HG02763 (cell line): ENCODE measurements around the gene C4A.
"Not testable (repeated sequence)": the region's sequence is repeated elsewhere in the genome, so short reads cannot be mapped to it uniquely, and the experiment has no call there.

Source experiments
- ATAC-seq: cut with Tn5 transposase; IDR thresholded peaks from one replicate; pipeline ENCODE4 v1.9.1; 2021; ENCODE audit warnings: mild to moderate bottlenecking, moderate library complexity; ENCODE audit not compliant: unreplicated experiment

C4A gene

DNA sequence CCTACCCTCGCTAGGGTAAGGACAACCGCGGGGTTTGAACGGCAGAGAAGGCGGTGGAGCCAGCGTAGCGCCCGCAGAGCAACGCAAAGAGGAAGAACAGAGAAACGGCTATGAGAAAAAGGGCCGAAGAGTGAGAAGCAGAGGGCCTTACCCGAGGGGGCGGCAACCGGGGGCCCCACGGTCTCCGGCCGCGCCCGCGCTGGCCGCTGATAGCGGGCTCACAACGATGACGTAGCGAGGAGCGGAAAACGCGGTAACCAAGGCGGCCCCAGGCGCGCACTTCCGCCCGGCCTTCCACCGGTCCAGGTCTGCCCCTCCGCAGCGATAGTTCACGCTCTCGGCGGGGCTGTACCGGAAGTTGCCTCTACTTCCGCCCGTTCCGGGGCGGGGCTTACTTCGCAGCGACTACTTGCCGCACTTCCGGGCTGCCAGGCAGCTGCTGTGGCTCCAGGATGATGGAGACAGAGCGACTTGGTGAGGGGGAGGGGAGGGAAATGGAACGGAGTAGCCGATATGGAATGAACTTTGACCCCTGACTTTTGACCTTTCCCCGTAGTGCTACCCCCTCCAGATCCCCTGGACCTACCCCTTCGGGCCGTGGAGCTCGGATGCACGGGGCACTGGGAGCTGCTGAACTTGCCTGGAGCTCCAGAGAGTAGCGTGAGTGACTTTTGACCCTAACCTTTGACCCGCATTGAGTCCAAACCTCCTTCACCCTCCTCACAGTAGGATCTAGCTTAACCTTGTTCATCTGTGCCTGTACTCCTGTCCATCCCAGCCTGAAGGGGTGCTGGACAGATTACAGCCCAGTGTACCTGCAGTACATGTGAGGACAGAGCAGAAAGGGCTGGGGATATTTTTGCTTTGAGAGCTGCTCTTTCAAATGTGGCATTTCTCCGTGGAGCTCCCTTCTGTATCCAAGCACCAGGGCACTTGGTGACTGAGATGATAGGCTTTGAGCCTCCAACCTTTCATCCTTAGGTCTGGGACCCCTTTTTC, 22.8 kb upstream of the C4A start, which contains the start of the genes NELFE and SKIC2:
Gene NELFE (minus strand): TSS at position 231 of the 999 bp plus-strand sequence. CDS start 525 bp downstream, outside the sequence.
Gene SKIC2 (plus strand): TSS at position 435 of the 999 bp plus-strand sequence. CDS start 18 bp downstream, at position 453.
- ATAC-seq: peak; percentile 98

DNA sequence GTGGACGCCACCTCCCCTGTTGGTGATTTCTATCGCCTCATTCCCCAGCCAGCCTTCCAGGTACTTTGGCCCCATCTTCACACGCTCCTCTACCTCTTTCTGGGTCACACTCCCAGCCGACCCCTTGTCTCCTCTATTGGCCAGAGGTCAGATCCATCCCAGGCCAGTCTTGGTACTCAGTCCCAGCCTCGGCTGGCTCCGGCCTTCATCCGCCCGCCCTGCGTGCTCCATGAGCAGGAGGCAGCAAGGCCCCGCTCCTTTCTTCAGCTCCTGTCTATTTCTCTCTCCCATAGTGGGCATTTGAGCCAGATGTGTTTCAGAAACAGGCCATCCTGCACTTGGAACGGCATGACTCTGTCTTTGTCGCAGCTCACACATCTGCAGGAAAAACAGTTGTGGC, 20.2 kb upstream of the C4A start:
- ATAC-seq: no peak

DNA sequence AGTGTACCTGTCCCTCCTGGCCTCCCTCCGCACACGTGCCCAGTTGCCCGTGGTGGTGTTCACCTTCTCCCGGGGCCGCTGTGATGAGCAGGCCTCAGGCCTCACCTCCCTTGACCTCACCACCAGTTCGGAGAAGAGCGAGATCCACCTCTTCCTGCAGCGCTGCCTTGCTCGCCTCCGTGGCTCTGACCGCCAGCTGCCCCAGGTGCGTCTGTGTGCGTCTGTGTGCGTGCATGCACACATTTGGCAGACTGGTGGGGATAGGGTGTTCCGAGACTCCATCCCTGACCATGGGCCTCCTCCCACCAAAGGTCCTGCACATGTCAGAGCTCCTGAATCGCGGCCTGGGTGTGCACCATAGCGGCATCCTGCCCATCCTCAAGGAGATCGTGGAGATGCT, 17.9 kb upstream of the C4A start:
- no peak for ATAC-seq

DNA sequence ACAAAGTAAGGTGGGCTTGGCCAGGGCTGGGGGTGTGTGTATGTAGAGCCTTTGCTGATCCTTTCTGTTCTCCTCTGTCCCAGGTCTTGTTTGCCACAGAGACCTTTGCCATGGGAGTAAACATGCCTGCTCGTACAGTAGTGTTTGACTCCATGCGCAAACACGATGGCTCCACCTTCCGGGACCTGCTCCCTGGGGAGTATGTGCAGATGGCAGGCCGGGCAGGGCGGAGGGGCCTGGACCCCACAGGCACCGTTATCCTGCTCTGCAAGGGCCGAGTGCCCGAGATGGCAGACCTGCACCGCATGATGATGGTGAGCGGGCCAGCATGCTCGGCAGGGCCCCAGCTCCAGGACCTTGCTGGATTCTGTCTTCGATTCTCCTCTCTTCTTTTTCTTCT, 16.2 kb upstream of the C4A start:
- no peak for ATAC-seq

DNA sequence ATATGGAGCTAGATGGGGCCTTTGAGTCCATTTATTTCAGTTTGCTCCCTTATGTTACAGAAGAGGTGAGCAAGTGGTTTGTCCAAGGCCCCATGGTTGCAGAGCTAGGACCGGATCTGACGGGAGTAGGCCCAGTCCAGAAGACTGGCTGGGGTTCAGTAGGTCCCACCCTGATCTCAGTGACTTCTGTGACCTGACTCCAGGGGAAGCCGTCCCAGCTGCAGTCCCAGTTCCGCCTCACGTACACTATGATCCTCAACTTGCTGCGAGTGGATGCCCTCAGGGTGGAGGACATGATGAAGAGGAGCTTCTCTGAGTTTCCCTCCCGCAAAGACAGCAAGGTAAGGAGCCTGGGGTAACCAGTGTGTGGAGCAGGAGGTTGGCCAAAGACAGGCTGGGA, 15.4 kb upstream of the C4A start:
- no peak for ATAC-seq

DNA sequence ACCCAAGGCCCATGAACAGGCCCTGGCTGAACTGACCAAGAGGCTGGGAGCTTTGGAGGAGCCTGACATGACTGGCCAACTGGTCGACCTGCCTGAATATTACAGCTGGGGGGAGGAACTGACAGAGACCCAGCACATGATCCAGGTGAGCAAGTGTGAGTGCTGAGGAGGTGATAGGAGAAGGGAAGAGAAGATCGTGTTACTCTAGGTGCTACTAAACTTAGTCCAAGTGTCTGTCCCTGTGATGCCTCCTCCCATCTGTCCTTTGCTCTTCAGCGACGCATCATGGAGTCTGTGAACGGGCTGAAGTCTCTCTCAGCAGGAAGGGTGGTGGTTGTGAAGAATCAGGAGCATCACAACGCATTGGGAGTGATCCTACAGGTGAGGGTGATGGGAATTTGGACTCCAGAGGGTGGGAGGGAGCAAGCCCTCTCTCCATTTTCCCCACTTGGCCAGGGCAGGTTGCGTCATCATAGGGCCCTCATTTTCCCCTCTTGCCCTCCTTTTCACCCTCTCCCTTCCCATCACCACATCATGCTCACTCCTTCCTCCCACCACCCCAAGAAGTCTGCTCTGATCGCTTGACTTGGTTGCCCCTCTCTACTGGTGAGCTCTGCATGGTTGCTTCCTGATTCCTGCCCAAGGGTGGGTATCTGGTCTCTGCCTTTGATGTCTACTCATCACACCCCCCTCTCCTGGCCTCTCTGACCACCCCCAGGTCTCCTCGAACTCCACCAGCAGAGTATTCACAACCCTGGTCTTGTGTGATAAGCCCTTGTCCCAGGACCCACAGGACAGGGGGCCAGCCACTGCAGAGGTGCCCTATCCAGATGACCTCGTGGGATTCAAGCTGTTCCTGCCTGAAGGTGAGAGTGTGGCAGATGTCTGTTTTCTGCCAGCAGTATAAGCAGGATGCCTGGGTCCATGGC, 14.6 kb upstream of the C4A start:
- ATAC-seq: no peak

DNA sequence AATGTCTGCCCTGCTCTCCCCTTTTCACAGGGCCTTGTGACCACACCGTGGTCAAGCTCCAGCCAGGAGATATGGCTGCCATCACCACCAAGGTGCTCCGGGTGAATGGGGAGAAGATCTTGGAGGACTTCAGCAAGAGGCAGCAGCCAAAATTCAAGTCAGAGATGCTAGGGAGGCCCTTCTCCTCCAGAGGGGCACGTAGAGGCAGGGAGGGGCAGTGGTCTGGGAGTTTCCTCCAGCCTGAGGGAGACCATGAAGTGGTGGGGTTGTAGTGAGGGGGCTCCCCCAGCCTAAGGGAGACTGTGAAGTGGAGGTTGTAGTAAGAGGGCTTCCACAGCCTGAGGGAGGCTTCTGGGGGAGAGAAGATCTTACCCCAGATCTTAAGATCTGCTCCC, 13.9 kb upstream of the C4A start:
- no peak for ATAC-seq

DNA sequence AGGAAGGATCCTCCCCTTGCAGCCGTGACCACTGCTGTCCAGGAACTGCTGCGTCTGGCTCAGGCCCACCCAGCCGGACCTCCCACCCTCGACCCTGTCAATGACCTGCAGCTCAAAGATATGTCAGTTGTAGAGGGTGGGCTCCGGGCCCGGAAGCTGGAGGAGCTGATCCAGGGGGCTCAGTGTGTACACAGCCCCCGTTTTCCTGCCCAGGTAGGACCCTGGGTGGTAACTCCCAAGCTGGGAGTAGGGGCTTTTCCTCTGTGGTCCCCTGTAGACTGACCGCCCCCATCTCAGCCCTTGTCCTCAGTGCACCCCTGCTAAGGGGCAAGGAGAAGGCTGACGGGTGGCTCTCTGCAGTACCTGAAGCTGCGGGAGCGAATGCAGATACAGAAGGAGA, 13.5 kb upstream of the C4A start:
- no peak for ATAC-seq

DNA sequence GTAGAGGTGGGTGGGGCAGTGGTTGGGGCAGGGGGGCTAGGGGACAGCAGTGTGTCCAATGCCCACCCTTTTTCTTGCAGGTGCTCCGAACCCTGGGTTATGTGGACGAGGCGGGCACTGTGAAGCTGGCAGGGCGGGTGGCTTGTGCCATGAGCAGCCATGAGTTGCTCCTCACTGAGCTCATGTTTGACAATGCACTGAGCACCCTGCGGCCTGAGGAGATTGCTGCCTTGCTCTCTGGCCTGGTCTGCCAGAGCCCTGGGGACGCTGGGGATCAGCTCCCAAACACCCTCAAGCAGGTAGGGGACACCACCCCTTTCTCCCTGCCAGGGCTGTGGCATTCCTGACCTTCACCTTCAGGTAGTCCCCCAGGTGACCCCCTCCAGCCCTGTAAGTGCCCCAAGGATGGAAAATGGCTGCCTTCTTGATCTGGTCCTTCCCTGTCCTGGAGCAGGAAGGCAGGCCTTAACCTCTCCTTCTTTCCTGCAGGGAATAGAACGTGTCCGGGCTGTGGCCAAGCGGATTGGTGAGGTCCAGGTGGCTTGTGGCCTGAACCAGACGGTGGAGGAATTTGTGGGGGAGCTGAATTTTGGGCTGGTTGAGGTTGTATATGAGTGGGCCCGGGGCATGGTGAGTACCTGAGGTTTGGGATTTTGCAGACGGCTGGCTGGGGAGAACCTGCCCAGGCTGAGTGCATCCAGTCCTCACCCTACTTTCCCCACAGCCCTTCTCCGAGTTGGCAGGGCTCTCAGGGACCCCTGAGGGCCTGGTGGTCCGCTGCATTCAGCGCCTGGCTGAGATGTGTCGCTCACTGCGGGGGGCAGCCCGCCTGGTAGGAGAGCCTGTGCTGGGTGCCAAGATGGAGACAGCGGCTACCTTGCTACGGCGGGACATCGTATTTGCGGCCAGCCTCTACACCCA, 12.8 kb upstream of the C4A start:
- ATAC-seq: no peak

DNA sequence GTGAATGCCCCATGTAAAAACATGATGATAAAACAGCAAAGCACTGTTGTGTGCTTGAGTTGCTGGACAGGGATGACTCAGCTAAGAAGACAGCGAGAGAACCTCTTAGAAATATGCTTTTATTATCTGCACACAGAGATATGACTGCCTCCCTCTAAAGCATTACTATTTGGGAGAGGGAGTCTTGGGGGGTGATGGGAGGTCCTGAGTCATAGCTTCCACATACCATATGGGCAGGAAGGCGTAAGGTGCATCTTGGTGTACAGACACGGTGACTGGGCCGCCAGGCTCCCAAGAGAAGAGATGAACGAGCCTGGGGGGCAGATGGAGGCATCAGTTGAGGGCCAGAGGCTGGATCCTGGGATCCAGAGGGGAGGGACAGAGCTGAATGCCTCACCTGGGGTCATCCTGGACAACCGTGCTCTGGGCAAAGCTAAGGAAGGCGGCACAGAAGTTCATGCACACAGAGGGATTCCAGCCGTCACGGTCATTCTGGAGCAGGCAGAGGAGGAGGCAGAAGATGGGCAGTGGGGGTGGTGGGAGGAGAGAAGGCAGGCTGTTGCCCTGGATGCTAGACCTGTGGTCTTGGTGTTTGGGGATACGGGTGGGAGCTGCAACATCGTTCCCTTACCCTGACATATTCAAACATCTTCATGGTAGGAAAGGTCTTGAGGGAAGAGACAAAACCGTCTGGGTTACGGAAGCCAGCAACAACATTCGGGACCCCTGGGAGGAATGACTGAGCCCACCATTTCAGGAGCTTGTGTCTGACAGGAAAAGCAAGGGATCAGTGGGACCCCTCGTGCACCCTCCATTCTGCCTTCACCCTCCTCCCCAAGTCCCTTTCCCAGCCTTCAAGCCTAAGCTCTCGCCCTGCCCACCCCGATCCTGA, 11.9 kb upstream of the C4A start:
- ATAC-seq: no peak

DNA sequence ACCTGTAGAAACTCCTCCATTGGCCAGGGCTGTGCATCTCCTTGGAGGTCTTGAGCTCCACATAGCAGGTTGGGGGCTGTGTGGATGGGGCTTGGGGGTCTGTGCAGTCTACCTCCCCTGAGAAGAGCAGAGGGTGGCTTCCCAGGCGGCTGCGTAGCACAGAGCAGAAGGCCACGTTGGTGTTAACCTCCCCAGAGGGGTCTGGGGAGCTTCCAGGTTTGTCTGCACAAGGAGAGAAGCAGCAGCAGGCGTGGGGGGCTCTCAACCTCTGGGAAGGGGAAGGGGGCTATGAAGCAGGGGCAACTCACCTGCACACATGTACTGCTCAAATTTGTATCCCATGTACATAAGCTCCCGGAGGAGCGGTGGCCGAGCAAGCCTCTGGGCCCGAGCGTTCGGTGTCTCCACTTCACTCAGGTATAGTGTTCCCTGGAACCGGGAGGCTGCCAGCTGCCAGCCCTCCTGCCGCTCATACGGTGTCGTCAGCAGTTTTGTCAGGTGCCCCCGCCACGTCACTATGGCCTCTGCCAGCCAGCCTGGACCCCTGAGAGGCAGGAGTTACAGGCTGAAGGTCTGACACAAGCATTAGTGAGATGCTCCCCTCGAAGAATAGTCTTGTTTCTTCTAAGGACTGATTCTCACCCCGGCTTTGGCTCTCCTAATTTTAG, 11.1 kb upstream of the C4A start:
- no peak for ATAC-seq

DNA sequence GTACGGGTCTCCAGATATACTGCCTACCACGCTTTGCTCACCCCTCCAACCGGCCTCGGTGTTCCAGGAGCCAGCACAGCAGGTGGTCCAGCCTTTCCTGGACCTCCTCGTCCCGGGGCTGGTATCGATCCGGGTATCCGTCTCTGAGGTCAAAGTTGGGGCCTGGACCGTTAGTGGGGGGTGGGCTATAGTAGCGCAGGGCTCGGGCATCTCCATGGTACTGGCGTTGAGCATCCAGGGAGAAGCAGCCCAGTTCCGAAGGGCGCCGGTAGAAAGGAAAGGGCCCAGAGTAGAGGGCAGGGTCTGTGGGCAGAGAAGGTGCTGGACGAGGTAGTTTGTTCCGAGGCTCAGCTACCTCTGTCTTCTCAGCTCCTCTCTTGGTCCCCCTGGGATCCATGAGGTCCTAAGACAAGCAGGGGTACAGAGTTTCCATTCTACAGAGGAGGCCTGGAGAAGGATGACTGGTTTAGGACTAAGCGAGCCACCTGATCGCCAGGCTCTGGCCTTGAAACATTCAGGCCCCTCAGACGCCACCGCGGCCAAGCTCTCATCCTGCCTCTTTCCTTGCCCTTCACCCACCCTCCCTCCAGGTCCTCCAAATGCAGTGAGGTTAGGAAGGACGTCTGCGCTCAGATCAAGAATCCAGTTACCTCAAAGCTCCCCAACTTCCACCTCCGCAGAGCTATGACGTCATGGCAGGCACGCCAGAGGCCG, 10.4 kb upstream of the C4A start:
- ATAC-seq: no peak

DNA sequence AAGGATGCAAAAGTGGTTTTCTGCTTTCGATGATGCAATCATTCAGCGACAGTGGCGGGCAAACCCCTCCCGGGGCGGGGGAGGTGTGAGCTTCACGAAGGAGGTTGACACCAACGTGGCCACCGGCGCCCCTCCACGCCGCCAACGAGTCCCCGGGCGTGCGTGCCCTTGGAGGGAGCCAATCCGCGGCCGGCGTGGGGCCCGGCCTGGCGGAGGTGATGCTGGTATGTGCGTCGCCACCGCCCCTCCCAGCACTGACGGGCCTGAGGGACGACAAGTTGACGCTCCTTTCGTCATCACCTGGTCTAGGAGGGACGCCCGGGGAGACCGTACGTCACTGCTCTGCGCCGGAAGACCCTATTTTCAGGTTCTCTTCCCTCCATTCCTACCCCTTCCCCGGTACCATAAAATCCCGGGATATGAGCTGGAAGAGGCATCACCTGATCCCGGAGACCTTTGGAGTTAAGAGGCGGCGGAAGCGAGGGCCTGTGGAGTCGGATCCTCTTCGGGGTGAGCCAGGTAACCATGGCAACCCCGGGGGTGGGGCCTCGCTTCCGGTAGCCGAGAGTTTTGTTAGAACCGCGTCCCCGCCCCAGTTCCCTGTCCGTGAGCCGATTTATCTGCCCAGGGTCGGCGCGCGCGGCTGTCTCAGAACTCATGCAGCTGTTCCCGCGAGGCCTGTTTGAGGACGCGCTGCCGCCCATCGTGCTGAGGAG, 9.7 kb upstream of the C4A start, which contains the start of gene DXO:
Gene DXO (minus strand): TSS at position 146 of the 716 bp plus-strand sequence. CDS start 463 bp downstream, outside the sequence.
- ATAC-seq: peak; percentile 83

DNA sequence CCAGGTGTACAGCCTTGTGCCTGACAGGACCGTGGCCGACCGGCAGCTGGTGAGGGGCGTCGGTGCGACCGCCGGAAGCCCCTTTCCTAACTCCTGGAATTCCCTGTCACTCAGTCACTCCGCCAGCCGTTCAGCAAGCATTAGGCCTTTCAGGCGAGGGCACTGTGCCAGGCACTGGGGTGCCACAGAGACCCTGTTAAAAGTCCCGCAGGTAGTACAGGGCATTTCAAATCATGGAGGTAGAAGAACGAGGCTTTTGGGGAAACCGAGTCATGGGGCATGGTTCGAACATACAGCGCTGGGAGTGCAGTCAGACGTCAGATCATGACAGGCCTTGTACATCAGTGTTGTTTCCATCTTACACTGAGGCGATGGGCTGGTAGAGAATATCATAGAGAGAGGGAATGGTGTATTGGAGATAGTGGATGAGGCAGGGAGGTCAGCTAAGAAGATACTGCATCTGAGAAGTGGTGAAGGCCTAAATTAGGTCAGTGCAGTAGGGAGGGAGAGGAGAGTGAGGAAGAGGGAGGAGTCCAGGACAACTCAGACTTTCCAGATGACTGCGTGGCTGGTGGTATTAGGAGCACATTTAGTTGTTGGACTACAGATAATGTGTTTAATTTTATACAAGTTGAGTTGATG, 9.0 kb upstream of the C4A start:
- ATAC-seq: no peak

DNA sequence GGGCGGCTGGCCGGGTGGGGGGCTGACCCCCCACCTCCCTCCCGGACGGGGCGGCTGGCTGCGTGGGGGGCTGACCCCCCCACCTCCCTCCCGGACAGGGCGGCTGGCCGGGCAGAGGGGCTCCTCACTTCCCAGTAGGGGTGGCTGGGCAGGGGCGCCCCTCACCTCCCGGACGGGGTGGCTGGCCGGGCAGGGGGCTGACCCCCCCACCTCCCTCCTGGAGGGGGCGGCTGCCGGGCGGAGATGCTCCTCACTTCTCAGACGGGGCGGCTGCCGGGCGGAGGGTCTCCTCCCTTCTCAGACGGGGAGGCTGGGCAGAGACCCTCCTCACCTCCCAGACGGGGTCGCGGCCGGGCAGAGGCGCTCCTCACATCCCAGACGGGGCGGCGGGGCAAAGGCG, 5.8 kb upstream of the C4A start:
- ATAC-seq: not testable (repeated sequence)

DNA sequence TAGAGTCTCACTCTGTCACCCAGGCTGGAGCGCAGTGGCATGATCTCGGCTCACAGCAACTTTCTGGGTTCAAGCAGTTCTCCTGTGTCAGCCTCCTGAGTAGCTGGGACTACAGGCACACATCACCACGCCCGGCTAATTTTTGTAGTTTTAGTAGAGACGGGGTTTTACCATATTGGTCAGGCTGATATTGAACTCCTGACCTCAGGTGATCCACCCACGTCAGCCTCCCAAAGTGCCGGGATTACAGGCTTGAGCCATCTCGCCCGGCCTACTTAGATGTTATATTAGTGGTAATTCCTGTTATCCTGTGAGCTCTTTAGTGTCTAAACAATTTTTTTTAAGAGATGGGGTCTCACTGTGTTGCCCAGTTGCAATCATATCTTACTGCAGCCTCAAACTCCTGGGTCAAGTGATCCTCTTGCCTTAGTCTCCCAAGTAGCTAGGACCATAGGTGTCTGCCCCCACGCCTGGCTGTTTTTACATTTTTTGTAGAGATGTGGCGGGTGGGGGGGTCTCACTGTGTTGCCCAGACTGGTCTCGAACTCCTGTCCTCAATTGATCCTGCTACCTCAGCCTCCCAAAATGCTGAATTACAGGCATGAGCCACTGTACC, 3.9 kb upstream of the C4A start:
- ATAC-seq: no peak
